IMR-90 (cell line): ENCODE measurements around the gene TXK. TPM values are rescaled to one million over a fixed set of nuclear protein-coding genes. Genes with fewer than 3 reads are reported as not detected.

Source experiments
- ATAC-seq: fragments of 200-7000 bp; cut with Tn5 transposase; 2 replicates; pipeline ENCODE4 v1.9.1; 2020; ENCODE audit warnings: low read depth, mild to moderate bottlenecking, moderate library complexity
- BruUV-seq: library from RNA; stranded (reverse); fragments of 400-500 nt; replicated peaks from 2 replicates; lab custom pipeline; 2021; lab: Mats Ljungman, UMichigan
- CTCF ChIA-PET: fragments of 300-600 bp; formaldehyde crosslinking; extraction: SDS; loops from one replicate; lab custom pipeline; 2021; ENCODE audit warnings: antibody characterized with exemption; lab: Yijun Ruan, JAX
- POLR2A ChIA-PET: fragments of 300-600 bp; sonication (Branson Sonifier 250); formaldehyde crosslinking; loops from one replicate; lab custom pipeline; 2022; ENCODE audit warnings: antibody characterized with exemption; ENCODE audit not compliant: unreplicated experiment; lab: Charles Lee
- DNase-seq: peaks from one replicate; pipeline ENCODE4 v3.0.0; 2013
- H2AFZ ChIP-seq: replicated peaks from 2 replicates; pipeline ENCODE3; 2013; ENCODE audit warnings: low read length, mild to moderate bottlenecking; ENCODE audit not compliant: poor library complexity
- H2AK5ac ChIP-seq: 2 replicates; pipeline ENCODE4 v1.6.1; 2013; ENCODE audit warnings: low read depth, low read length, inconsistent platforms
- H2AK9ac ChIP-seq: replicated peaks from 2 replicates; pipeline ENCODE3; 2013; ENCODE audit warnings: mild to moderate bottlenecking, low read depth, low read length, moderate library complexity; ENCODE audit not compliant: poor library complexity
- H2BK120ac ChIP-seq: 2 replicates; pipeline ENCODE4 v1.6.1; 2013; ENCODE audit warnings: low read depth, low read length, inconsistent platforms
- H2BK15ac ChIP-seq: 3 replicates; pipeline ENCODE4 v1.6.1; 2013; ENCODE audit warnings: low read depth, low read length, inconsistent platforms
- H2BK20ac ChIP-seq: 2 replicates; pipeline ENCODE4 v1.6.1; 2013; ENCODE audit warnings: low read depth, mild to moderate bottlenecking, inconsistent platforms, low read length, moderate library complexity
- H2BK5ac ChIP-seq: 2 replicates; pipeline ENCODE4 v1.6.1; 2013; ENCODE audit warnings: mild to moderate bottlenecking, low read depth, low read length, inconsistent platforms; ENCODE audit not compliant: poor library complexity, severe bottlenecking
- H3K14ac ChIP-seq: replicated peaks from 2 replicates; pipeline ENCODE4 v1.6.1; 2013; ENCODE audit warnings: low read depth, low read length, inconsistent platforms
- H3K18ac ChIP-seq: 2 replicates; pipeline ENCODE4 v1.6.1; 2013; ENCODE audit warnings: low read depth, low read length, control low read depth
- H3K23ac ChIP-seq: 2 replicates; pipeline ENCODE4 v1.6.1; 2013; ENCODE audit warnings: low read depth, low read length, inconsistent platforms
- H3K27ac ChIP-seq: 2 replicates; pipeline ENCODE4 v1.5.1; 2013; ENCODE audit warnings: mild to moderate bottlenecking, control low read depth, low read length; ENCODE audit not compliant: insufficient read depth
- H3K27me3 ChIP-seq: 2 replicates; pipeline ENCODE4 v1.6.1; 2013; ENCODE audit warnings: low read length; ENCODE audit not compliant: control insufficient read depth, insufficient read depth
- H3K36me3 ChIP-seq: 2 replicates; pipeline ENCODE4 v1.6.1; 2013; ENCODE audit warnings: low read length, mixed read lengths; ENCODE audit not compliant: control insufficient read depth, insufficient read depth
- H3K4ac ChIP-seq: 2 replicates; pipeline ENCODE4 v1.6.1; 2013; ENCODE audit warnings: low read depth, low read length, inconsistent platforms
- H3K4me1 ChIP-seq: 2 replicates; pipeline ENCODE4 v1.6.1; 2013; ENCODE audit warnings: low read length, mixed read lengths; ENCODE audit not compliant: control insufficient read depth, insufficient read depth
- H3K4me2 ChIP-seq: 2 replicates; pipeline ENCODE4 v1.6.1; 2013; ENCODE audit warnings: low read depth, mild to moderate bottlenecking, control low read depth, low read length, moderate library complexity
- H3K4me3 ChIP-seq: 2 replicates; pipeline ENCODE4 v1.5.1; 2013; ENCODE audit warnings: low read depth, mild to moderate bottlenecking, control low read depth, low read length, moderate library complexity; ENCODE audit not compliant: insufficient read depth
- H3K56ac ChIP-seq: 2 replicates; pipeline ENCODE4 v1.6.1; 2013; ENCODE audit warnings: low read length, inconsistent platforms; ENCODE audit not compliant: insufficient read depth; ENCODE audit errors: extremely low read depth
- H3K79me1 ChIP-seq, 2 experiments: 2 replicates each; pipeline ENCODE4 v1.6.1; 2013; ENCODE audit warnings: low read length in 2 of 2, inconsistent platforms in 1 of 2, low read depth in 1 of 2
- H3K9ac ChIP-seq: 2 replicates; pipeline ENCODE4 v1.6.1; 2013; ENCODE audit warnings: low read depth, low read length, control low read depth
- H3K9me1 ChIP-seq: 2 replicates; pipeline ENCODE4 v1.6.1; 2013; ENCODE audit warnings: low read length, inconsistent platforms; ENCODE audit not compliant: insufficient read depth
- H3K9me3 ChIP-seq: 2 replicates; pipeline ENCODE4 v1.6.1; 2013; ENCODE audit warnings: low read length; ENCODE audit not compliant: control insufficient read depth, insufficient read depth
- H4K20me1 ChIP-seq: 2 replicates; pipeline ENCODE4 v1.6.1; 2013; ENCODE audit warnings: low read length, inconsistent platforms; ENCODE audit not compliant: insufficient read depth
- H4K5ac ChIP-seq: 2 replicates; pipeline ENCODE4 v1.6.1; 2013; ENCODE audit warnings: mild to moderate bottlenecking, low read depth, low read length, control low read depth
- H4K8ac ChIP-seq, 2 experiments: 2 replicates each; pipeline ENCODE4 v1.6.1; 2013; ENCODE audit warnings: low read depth in 2 of 2, low read length in 2 of 2, control low read depth in 1 of 2, inconsistent platforms in 1 of 2
- H4K91ac ChIP-seq: 2 replicates; pipeline ENCODE4 v1.6.1; 2013; ENCODE audit warnings: low read depth, low read length, inconsistent platforms; ENCODE audit not compliant: insufficient read depth
- BHLHE40 ChIP-seq: fragments of 150-350 bp; IDR thresholded peaks from 2 replicates; pipeline ENCODE4 v1.6.1; 2016; ENCODE audit warnings: mild to moderate bottlenecking, low read depth, low read length
- CHD1 ChIP-seq: IDR thresholded peaks from 2 replicates; pipeline ENCODE4 v1.6.1; 2012; ENCODE audit warnings: low read depth, low read length, improper control_type of control experiment
- ELK1 ChIP-seq: fragments of 150-350 bp; IDR thresholded peaks from 2 replicates; pipeline ENCODE4 v1.6.1; 2016; ENCODE audit warnings: low read depth, mild to moderate bottlenecking, low read length, moderate library complexity, borderline replicate concordance
- FOS ChIP-seq: fragments of 150-350 bp; IDR thresholded peaks from 2 replicates; pipeline ENCODE4 v1.6.1; 2016; ENCODE audit warnings: low read depth, low read length
- MAFK ChIP-seq: IDR thresholded peaks from 2 replicates; pipeline ENCODE4 v1.6.1; 2012; ENCODE audit warnings: low read depth, low read length, improper control_type of control experiment
- MXI1 ChIP-seq: IDR thresholded peaks from 2 replicates; pipeline ENCODE4 v1.6.1; 2012; ENCODE audit warnings: low read depth, mild to moderate bottlenecking, low read length, moderate library complexity, borderline replicate concordance
- RAD21 ChIP-seq: IDR thresholded peaks from 2 replicates; pipeline ENCODE4 v1.6.1; 2012; ENCODE audit warnings: low read length, improper control_type of control experiment
- WGBS, 2 experiments: methylation state at CpG; one replicate each; pipeline versions ENCODE4 v1.1.5 to v1.1.7; 2013; ENCODE audit warnings: missing lambda C conversion rate in 2 of 2; ENCODE audit not compliant: insufficient read length in 1 of 2; ENCODE audit errors: extremely low coverage in 2 of 2; 5-methylcytosine and 5-hydroxymethylcytosine counted together
- dilution Hi-C: fragments of 300-500 bp; cut with HindIII; formaldehyde crosslinking; loops from one replicate; pipeline ENCODE4 v1.14.3; 2018; ENCODE audit warnings: low sequenced_read_pairs; ENCODE audit not compliant: unreplicated experiment
- in situ Hi-C: fragments of 300-500 bp; cut with MboI; formaldehyde crosslinking; loops from 3 replicates; pipeline ENCODE4 v1.14.3; 2019; ENCODE audit warnings: low sequenced_read_pairs, inconsistent platforms, mixed read lengths
- intact Hi-C: fragments of 100-400 bp; cut with micrococcal nuclease; formaldehyde crosslinking; loops from 2 replicates; pipeline ENCODE4 v1.10.0; 2022
- polyA plus RNA-seq, 3 experiments: library from polyadenylated mRNA; depleted of rRNA; stranded (reverse); fragments of >200 nt; gene quantifications; 2 replicates each; pipeline ENCODE4 v1.2.3, GENCODE V29; 2012; ENCODE audit warnings: low replicate concordance in 1 of 3
- total RNA-seq: library from RNA; depleted of rRNA; stranded (reverse); fragments of >200 nt; gene quantifications from 2 replicates; pipeline ENCODE4 v1.2.3, GENCODE V29; 2012
- TF ChIP-seq, protein P1 (sequence below): conservative IDR thresholded peaks from 2 replicates; pipeline ENCODE4 v1.5.1; 2012; ENCODE audit warnings: mild to moderate bottlenecking, low read depth, low read length, improper control_type of control experiment

Gene TXK
- total and polyA plus RNA-seq, 2 of the 4 experiments (the other 2 are of a cell fraction) = not detected

- Histone ChIP-seq H3K9me1 (no peaks in the 10 kb centered on the region), H2BK5ac (no peak overlapping the region), H3K79me1 (no peaks in the 10 kb centered on the region), H3K18ac (no peak overlapping the region), H3K27me3 (peaks cover 6% of the 10 kb centered on the region), H3K4me3 (no peak overlapping the region), H3K14ac (no peak overlapping the region), H2BK15ac (no peak overlapping the region), H2BK20ac (no peak overlapping the region), H2BK120ac (no peak overlapping the region), H3K4me2 (no peak overlapping the region), H3K56ac (no peak overlapping the region), H4K20me1 (no peaks in the 10 kb centered on the region), H3K4me1 (no peaks in the 10 kb centered on the region), H4K5ac (no peak overlapping the region), H4K8ac (no peak overlapping the region), H2AK9ac (no peak overlapping the region), H3K9ac (no peak overlapping the region), H4K91ac (no peak overlapping the region), H3K27ac (no peak overlapping the region), H3K36me3 (no peaks in the 10 kb centered on the region), H3K23ac (no peak overlapping the region), H3K9me3 (no peaks in the 10 kb centered on the region), H3K4ac (no peak overlapping the region), H2AFZ (no peak overlapping the region), H2AK5ac (no peak overlapping the region)
- ChIA-PET CTCF (no interaction called here), POLR2A (no interaction called here)
- intact Hi-C loops = no loop called here
- dilution Hi-C loops = no loop called here
- TF ChIP-seq FOS (no peak), MAFK (no peak), RAD21 (no peak), MXI1 (no peak), CHD1 (no peak), ELK1 (no peak), BHLHE40 (no peak)
- TF ChIP-seq, protein P1, sequence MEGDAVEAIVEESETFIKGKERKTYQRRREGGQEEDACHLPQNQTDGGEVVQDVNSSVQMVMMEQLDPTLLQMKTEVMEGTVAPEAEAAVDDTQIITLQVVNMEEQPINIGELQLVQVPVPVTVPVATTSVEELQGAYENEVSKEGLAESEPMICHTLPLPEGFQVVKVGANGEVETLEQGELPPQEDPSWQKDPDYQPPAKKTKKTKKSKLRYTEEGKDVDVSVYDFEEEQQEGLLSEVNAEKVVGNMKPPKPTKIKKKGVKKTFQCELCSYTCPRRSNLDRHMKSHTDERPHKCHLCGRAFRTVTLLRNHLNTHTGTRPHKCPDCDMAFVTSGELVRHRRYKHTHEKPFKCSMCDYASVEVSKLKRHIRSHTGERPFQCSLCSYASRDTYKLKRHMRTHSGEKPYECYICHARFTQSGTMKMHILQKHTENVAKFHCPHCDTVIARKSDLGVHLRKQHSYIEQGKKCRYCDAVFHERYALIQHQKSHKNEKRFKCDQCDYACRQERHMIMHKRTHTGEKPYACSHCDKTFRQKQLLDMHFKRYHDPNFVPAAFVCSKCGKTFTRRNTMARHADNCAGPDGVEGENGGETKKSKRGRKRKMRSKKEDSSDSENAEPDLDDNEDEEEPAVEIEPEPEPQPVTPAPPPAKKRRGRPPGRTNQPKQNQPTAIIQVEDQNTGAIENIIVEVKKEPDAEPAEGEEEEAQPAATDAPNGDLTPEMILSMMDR = no peak
- in situ Hi-C loops = no loop called here
- ATAC-seq (no peak), DNase-seq (no peak)
- no CpG with 5 or more reads among the region's 2 CpGs for WGBS, 2 experiments
- BruUV-seq = no TSS peak
Measured at GRCh38 chr4:48121180-48121579, 12.9 kb downstream of the TXK start.
